Subcutaneous adipose tissue (tissue), 4 donors: ENCODE measurements around the gene CEP41. TPM values are rescaled to one million over a fixed set of nuclear protein-coding genes. Genes with fewer than 3 reads are reported as not detected.

Experiments used
- small RNA-seq: library from RNA; depleted of rRNA; stranded (forward); fragments of <200 nt; gene quantifications from one replicate; pipeline ENCODE3, GENCODE V24; 2016
- total RNA-seq, 4 donors: library from RNA; depleted of rRNA; stranded (reverse); fragments of >200 nt; gene quantifications; one replicate each; pipeline ENCODE4 v1.1.0, GENCODE V29; 2016
- TF ChIP-seq, protein P1 (sequence below): fragments of 450-650 bp; IDR thresholded peaks from one replicate; pipeline ENCODE4 v1.5.1; 2016; ENCODE audit warnings: low read depth, mild to moderate bottlenecking, control low read depth, antibody characterized with exemption, moderate library complexity

The CEP41 gene
- total RNA-seq, 4 donors from 2014 or later: 3.2 to 6.0 (median 3.9) TPM

DNA sequence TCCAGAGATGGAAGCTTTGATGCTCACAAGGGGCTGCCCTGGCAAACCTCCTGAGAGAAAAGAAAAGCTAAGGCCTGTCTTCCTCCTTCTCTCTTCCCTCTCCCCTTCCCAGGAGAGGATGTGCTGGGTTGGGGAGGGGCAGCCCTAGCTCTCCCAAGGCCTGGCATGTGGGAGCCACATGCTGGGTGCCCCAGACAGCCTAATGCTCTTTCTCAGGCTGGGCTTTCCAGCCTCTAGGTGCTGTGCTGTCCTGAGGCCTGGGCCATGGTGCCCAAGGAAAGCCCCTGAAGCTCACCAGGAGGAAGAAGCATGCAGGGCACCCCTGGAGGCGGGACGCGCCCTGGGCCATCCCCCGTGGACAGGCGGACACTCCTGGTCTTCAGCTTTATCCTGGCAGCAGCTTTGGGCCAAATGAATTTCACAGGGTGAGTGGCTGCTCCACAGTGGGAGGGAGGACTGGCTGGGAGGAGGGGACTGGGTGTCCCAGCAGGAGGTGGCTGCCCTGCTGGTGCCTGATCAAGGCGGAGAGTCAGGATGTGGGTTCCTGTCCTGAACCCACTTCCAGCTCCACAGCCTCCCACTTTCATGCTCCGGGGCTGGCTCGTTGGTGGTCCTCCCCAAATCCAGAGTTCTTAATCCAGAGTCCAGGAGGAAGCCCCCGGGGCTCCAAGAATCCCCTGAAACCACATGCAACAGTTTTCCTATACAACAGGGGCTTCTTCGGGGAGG, 94.5 kb downstream of the CEP41 start:
- TF ChIP-seq, protein P1, sequence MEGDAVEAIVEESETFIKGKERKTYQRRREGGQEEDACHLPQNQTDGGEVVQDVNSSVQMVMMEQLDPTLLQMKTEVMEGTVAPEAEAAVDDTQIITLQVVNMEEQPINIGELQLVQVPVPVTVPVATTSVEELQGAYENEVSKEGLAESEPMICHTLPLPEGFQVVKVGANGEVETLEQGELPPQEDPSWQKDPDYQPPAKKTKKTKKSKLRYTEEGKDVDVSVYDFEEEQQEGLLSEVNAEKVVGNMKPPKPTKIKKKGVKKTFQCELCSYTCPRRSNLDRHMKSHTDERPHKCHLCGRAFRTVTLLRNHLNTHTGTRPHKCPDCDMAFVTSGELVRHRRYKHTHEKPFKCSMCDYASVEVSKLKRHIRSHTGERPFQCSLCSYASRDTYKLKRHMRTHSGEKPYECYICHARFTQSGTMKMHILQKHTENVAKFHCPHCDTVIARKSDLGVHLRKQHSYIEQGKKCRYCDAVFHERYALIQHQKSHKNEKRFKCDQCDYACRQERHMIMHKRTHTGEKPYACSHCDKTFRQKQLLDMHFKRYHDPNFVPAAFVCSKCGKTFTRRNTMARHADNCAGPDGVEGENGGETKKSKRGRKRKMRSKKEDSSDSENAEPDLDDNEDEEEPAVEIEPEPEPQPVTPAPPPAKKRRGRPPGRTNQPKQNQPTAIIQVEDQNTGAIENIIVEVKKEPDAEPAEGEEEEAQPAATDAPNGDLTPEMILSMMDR: no peak

DNA sequence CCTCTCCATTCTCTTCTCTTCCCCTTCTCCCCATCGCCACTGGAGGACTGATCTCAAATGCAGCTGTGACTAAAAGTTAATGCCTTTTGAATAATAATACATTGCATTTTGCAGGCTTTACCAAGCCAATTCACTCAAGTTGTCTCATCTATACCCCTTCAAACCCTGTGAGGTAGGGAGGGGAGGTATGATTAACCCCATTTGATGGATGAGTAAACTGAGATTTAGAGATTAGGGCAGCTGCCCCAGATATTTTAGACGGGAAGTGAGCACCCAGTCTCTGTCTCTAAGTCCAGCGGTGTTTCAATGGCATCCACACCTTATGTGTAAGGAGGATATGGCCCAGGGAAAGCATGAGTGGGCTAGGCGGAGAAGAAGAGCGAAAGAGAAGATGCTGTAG, 95.1 kb downstream of the CEP41 start:
- TF ChIP-seq, protein P1: no peak

DNA sequence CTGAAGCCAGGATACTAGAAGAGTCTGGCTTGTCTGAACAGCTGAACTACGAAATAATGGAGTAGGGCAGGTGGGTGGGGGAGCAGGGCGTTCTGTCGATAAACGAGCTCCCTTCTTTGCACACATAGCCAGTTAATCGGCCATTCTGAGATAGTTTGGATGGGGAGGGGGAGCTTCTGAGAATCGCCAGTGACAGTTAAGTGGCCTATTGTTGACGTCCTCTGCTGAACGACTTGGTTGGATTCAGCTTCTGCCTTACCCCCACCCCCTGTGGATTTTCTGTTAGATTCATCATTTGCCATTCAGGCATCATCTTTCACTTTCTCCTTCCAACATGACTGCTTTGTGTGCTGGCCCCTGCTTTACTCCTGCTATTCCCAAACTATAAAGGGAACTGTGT, 95.7 kb downstream of the CEP41 start:
- TF ChIP-seq, protein P1: no peak

DNA sequence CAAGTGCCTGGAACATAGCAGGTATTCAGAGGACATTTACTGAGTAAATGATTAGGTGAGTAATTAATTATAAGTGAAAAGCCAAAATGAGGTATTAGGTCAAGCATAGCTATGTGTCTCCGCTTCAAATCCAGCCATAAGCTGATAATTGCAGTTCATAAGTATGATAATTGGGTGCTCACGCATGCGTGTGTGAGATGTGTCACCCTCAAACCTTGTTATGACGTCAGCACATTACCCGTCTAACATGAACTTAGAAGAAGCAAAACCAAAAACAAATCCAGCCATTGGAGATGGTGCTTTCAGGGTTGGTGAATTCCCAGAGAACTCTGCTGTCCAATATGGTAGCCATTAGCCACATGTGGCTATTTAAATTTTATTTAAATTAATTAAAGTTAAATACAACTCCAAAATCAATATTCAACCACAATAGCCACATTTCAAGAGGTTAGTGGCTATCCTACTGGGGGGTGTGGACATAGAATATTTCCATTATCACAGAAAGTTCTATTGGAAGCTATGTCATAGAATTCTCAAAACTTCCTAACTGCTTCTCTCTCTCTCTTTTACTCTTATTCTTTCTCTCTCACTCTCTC, 96.4 kb downstream of the CEP41 start, which contains the start of gene CPA5:
Gene CPA5 (plus strand): TSS at position 546 of the 596 bp plus-strand sequence. CDS start 1,670 bp downstream, outside the sequence.
- TF ChIP-seq, protein P1: no peak

Small RNA genes within 50 kb of the gene (small RNA-seq; reads per million reads assigned to genes)
- not detected for gene RF02148
- gene RF02149: not detected
- not detected for gene RF02150

Other genes starting within 250 kb of the CEP41 start
- 10 to 100 TPM in 2 of 4 donors, 1 to 10 TPM in 2; 9.0 to 13.4 (median 10.4) TPM for gene TMEM209, start 235.6 kb downstream of the CEP41 start, total RNA-seq
- not detected for gene SSMEM1, start 233.2 kb downstream of the CEP41 start, total RNA-seq
- not detected for gene CPA2, start 174.2 kb downstream of the CEP41 start, total RNA-seq
- under 1 TPM in 2 of 4 donors, not detected in 2; 0.22 to 0.51 TPM for gene CPA4, start 147.9 kb downstream of the CEP41 start, total RNA-seq
- gene CPA5, start 96.2 kb downstream of the CEP41 start, total RNA-seq: not detected
- gene CPA1, start 60.5 kb downstream of the CEP41 start, total RNA-seq: 1 to 10 TPM in 2 of 4 donors, under 1 TPM in 1, not detected in 1; 0.66 to 5.1 (median 3.3) TPM
- gene MEST, start 51.1 kb upstream of the CEP41 start, total RNA-seq: 100 to 1,000 TPM in 3 of 4 donors, 10 to 100 TPM in 1; 63.6 to 527 (median 235) TPM
- gene COPG2, start 227.7 kb upstream of the CEP41 start, total RNA-seq: 10 to 100 TPM in 3 of 4 donors, 1 to 10 TPM in 1; 8.3 to 23.8 (median 17.3) TPM
- gene TSGA13, start 245.5 kb upstream of the CEP41 start, total RNA-seq: not detected